HFF-Myc (cell line): ENCODE data around the gene CTNNA1.

Source experiments
- DNase-seq: peaks from one replicate; pipeline ENCODE4 v3.0.0-alpha.2; 2011; ENCODE audit warnings: low read depth; ENCODE audit errors: extremely low read depth
- H3K4me3 ChIP-seq: replicated peaks from 2 replicates; pipeline ENCODE4 v1.5.1; 2011; ENCODE audit warnings: low read depth, mild to moderate bottlenecking, control low read depth, low read length
- TF ChIP-seq, protein P1 (sequence below): IDR thresholded peaks from 2 replicates; pipeline ENCODE4 v1.5.1; 2012; ENCODE audit warnings: mild to moderate bottlenecking, low read depth, low read length, control low read depth; ENCODE audit errors: missing control alignments

CTNNA1 gene

DNA sequence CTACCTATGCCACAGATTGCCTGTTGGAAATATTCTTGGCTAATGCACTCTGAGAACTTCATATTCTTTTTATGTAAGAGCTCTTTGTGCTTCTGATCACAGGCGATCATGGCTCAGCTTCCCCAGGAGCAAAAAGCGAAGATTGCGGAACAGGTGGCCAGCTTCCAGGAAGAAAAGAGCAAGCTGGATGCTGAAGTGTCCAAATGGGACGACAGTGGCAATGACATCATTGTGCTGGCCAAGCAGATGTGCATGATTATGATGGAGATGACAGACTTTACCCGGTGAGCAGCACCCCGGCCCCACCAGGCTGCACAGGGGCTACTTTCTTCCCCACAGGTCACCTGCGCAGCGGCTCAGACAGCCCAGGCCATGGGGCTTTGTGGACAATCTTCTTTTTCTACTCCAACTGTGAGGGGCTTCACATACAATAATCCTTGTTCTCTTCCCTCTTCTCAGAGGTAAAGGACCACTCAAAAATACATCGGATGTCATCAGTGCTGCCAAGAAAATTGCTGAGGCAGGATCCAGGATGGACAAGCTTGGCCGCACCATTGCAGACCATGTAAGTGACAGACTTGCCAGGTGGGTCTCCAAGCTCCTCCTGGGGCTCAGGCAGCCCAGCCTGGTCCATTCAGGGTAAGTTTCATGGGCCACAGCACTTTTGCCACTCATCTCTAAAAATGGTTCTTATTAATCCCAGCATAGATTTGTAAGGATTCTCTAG lies 177.3 kb downstream of the CTNNA1 start:
- no peak overlapping the region for H3K4me3 ChIP-seq
- no peak for DNase-seq
- TF ChIP-seq, protein P1, sequence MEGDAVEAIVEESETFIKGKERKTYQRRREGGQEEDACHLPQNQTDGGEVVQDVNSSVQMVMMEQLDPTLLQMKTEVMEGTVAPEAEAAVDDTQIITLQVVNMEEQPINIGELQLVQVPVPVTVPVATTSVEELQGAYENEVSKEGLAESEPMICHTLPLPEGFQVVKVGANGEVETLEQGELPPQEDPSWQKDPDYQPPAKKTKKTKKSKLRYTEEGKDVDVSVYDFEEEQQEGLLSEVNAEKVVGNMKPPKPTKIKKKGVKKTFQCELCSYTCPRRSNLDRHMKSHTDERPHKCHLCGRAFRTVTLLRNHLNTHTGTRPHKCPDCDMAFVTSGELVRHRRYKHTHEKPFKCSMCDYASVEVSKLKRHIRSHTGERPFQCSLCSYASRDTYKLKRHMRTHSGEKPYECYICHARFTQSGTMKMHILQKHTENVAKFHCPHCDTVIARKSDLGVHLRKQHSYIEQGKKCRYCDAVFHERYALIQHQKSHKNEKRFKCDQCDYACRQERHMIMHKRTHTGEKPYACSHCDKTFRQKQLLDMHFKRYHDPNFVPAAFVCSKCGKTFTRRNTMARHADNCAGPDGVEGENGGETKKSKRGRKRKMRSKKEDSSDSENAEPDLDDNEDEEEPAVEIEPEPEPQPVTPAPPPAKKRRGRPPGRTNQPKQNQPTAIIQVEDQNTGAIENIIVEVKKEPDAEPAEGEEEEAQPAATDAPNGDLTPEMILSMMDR = no peak

GRCh38 chr5:138932171-138932810 lies 179.1 kb downstream of the CTNNA1 start:
- TF ChIP-seq, protein P1 = no peak
- H3K4me3 ChIP-seq = no peak overlapping the region
- DNase-seq = no peak

DNA sequence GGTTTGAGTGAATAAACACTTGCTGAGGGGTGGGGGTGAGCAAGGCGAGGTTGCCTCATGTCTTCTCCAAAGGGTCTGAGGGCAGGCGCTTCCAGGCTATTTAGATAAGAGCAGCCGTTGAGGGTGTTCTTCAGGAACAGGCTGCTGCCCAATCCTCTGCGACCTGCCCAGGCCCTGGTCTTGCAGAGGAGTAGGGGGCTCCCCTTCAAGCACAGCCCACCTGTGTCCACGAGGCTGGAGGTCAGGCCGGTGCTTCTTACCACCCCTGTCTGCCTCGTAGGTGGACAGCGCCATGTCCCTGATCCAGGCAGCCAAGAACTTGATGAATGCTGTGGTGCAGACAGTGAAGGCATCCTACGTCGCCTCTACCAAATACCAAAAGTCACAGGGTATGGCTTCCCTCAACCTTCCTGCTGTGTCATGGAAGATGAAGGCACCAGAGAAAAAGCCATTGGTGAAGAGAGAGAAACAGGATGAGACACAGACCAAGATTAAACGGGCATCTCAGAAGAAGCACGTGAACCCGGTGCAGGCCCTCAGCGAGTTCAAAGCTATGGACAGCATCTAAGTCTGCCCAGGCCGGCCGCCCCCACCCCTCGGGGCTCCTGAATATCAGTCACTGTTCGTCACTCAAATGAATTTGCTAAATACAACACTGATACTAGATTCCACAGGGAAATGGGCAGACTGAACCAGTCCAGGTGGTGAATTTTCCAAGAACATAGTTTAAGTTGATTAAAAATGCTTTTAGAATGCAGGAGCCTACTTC lies 180.5 kb downstream of the CTNNA1 start:
- TF ChIP-seq, protein P1 = no peak
- H3K4me3 ChIP-seq = no peak overlapping the region
- DNase-seq = no peak

DNA sequence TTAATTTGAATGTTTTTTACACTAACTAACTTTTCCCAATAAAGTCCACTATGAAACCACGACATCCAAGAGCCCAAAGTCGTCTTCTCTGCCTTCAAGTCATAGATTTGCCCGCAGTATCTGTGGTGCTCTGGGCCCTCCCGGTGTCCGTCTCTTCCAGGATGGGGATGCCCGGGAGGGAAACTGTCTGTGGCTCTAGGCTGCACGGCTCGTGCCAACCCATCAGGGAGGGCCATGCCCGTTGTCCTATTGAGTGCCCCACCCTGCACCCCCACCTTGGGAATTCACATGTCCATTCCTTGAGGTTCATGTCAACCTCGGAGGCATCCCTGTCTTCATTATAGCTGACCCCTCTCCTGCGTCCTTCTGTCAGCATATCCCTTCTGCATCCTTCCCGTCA lies 181.7 kb downstream of the CTNNA1 start:
- no peak for DNase-seq
- H3K4me3 ChIP-seq = no peak overlapping the region
- TF ChIP-seq, protein P1 = no peak

GRCh38 chr5:138935466-138935865 lies 182.2 kb downstream of the CTNNA1 start:
- H3K4me3 ChIP-seq = no peak overlapping the region
- TF ChIP-seq, protein P1 = no peak
- no peak for DNase-seq

DNA sequence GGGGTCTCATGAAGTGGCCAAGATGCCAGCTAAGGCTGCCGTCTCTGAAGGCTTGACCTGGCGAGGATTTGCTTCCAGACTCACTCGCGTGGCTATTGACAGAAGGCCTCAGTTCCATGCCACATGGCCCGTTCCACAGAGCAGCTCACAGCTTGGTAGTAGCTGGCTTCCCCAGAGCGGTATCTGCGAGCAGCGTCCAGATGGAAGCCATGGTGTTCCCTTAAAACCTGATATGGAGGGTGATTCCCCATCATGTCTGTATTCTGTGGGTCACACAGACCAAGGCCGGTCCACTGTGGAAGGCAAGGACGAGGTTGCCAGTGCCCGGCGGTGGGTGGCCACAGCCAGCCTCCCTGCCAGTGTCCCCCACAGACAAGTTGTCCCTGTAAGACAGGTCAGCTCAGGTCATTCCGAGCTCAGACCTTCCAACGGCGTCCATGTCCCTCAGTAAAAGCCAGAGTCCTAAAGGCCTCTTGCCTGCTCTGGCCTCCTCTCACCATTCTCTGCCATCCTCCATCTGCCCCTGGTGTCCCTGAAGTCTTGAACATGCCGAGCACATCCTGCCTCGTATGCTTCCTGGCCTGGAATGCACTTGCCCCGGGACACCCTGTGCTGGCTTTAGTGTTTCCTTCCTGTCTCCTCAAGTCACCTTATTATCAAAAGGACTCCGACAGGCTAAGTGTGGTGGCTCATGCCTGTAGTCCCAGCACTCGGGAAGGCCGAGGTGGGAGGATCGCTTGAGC lies 183.2 kb downstream of the CTNNA1 start:
- H3K4me3 ChIP-seq = no peak overlapping the region
- TF ChIP-seq, protein P1 = no peak
- no peak for DNase-seq
